HL-60 (cell line): ENCODE data around the gene CATSPERD.

ENCODE experiments used
- DNase-seq, 2 experiments: peaks; one replicate each; pipeline ENCODE4 v3.0.0-alpha.2; 2010 to 2020; ENCODE audit warnings: low read depth in 1 of 2, low spot score in 1 of 2
- H3K27ac ChIP-seq: fragments of 250-450 bp; sonication (Bioruptor Pico); replicated peaks from 2 replicates; pipeline ENCODE4 v1.5.1; 2020; ENCODE audit warnings: mild to moderate bottlenecking, moderate library complexity
- H3K27me3 ChIP-seq: fragments of 250-450 bp; sonication (Bioruptor Pico); 2 replicates; pipeline ENCODE4 v1.5.1; 2021; ENCODE audit warnings: mild to moderate bottlenecking, moderate library complexity; ENCODE audit not compliant: insufficient read depth, poor library complexity, severe bottlenecking
- H3K4me3 ChIP-seq: replicated peaks from 2 replicates; pipeline ENCODE4 v1.5.1; 2011; ENCODE audit warnings: mild to moderate bottlenecking, control low read depth, low read length; ENCODE audit not compliant: insufficient read depth
- CTCF ChIP-seq: IDR thresholded peaks from one replicate; pipeline ENCODE4 v1.5.1; 2011; ENCODE audit warnings: low read length, control low read depth, inconsistent platforms; ENCODE audit not compliant: insufficient read depth
- GABPA ChIP-seq: IDR thresholded peaks from 2 replicates; pipeline ENCODE4 v1.6.1; 2012; ENCODE audit warnings: low read depth
- POLR2AphosphoS5 ChIP-seq: IDR thresholded peaks from 2 replicates; pipeline ENCODE4 v1.6.1; 2012; ENCODE audit warnings: low read depth
- REST ChIP-seq: IDR thresholded peaks from 2 replicates; pipeline ENCODE4 v1.6.1; 2012; ENCODE audit warnings: low read depth; ENCODE audit not compliant: insufficient replicate concordance
- SPI1 ChIP-seq: IDR thresholded peaks from 2 replicates; pipeline ENCODE4 v1.6.1; 2012; ENCODE audit warnings: low read depth, mild to moderate bottlenecking, borderline replicate concordance

Gene CATSPERD

GRCh38 chr19:5674714-5675113 is 45.7 kb upstream of the CATSPERD start:
- no peak overlapping the region for H3K4me3 ChIP-seq
- DNase-seq, result no peak
- no peak for TF ChIP-seq REST
- TF ChIP-seq GABPA, result no peak
- no peak; the same call in 1 of the 2 replicates for TF ChIP-seq POLR2AphosphoS5
- no peak for TF ChIP-seq CTCF
- TF ChIP-seq SPI1, result no peak
- H3K27ac ChIP-seq, result no peak overlapping the region
- no peaks in the 10 kb centered on the region for H3K27me3 ChIP-seq

- DNase-seq, result no peak
These were observed 44.2 kb upstream of the CATSPERD start for GRCh38 chr19:5676105-5676771.

More at GRCh38 chr19:5676105-5676771, 44.2 kb upstream of the CATSPERD start:
- H3K27ac ChIP-seq, result no peak overlapping the region
- H3K27me3 ChIP-seq, result no peaks in the 10 kb centered on the region
- no peak for TF ChIP-seq REST
- TF ChIP-seq GABPA, result no peak
- TF ChIP-seq POLR2AphosphoS5, result no peak
- no peak for TF ChIP-seq CTCF
- TF ChIP-seq SPI1, result no peak
- H3K4me3 ChIP-seq, result no peak overlapping the region
